Fibroblast of lung (primary cell): ENCODE data around the gene TTYH2.
"Not testable (repeated sequence)": the region's sequence is repeated elsewhere in the genome, so short reads cannot be mapped to it uniquely, and the experiment has no call there.

Experiments used
- EZH2 ChIP-seq: IDR thresholded peaks from 2 replicates; pipeline ENCODE4 v1.5.1; 2012; ENCODE audit warnings: low read length, control low read depth, mild to moderate bottlenecking; ENCODE audit errors: missing control alignments
- TF ChIP-seq, protein P1 (sequence below), 2 donors: IDR thresholded peaks in 1 of 2; conservative IDR thresholded peaks in 1 of 2; 1 replicate in 1 of 2; 2 replicates in 1 of 2; pipeline ENCODE4 v1.5.1; 2011 to 2012; ENCODE audit warnings: low read length in 2 of 2, control low read depth in 1 of 2, inconsistent platforms in 1 of 2, low read depth in 1 of 2, mild to moderate bottlenecking in 1 of 2

DNA sequence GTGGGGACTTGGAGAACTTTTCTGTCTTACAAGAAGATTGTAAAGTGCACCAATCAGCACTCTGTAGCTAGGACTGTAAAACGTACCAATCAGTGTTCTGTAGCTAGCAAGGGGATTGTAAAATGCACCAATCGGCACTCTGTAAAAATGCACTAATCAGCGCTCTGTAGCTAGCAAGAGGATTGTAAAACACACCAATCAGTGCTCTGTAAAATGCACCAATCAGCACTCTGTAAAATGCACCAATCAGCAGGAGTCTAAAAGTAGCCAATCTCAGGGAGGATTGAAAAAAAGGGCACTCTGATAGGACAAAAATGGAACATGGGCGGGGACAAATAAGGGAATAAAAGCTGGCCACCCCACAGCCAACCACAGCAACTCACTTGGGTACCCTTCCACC is 53.7 kb downstream of the TTYH2 start:
- TF ChIP-seq, protein P1, sequence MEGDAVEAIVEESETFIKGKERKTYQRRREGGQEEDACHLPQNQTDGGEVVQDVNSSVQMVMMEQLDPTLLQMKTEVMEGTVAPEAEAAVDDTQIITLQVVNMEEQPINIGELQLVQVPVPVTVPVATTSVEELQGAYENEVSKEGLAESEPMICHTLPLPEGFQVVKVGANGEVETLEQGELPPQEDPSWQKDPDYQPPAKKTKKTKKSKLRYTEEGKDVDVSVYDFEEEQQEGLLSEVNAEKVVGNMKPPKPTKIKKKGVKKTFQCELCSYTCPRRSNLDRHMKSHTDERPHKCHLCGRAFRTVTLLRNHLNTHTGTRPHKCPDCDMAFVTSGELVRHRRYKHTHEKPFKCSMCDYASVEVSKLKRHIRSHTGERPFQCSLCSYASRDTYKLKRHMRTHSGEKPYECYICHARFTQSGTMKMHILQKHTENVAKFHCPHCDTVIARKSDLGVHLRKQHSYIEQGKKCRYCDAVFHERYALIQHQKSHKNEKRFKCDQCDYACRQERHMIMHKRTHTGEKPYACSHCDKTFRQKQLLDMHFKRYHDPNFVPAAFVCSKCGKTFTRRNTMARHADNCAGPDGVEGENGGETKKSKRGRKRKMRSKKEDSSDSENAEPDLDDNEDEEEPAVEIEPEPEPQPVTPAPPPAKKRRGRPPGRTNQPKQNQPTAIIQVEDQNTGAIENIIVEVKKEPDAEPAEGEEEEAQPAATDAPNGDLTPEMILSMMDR (conservative IDR thresholded peaks at IDR 0.05 in 1 of 2, IDR thresholded peaks at IDR 0.05 in 1 of 2; ENCODE audit: low read depth in 1 of 2, low read length in 2 of 2): not testable (repeated sequence)
- not testable (repeated sequence) for TF ChIP-seq EZH2
